PFSK-1 (cell line): Measurements from ENCODE around the gene RAVER2.

Source experiments
- FOXP2 ChIP-seq: optimal IDR thresholded peaks from 2 replicates; pipeline ENCODE3; 2011; ENCODE audit warnings: borderline replicate concordance, control low read depth, inconsistent platforms; ENCODE audit not compliant: insufficient read depth; ENCODE audit errors: extremely low read length, extremely low read depth
- POLR2AphosphoS5 ChIP-seq: IDR thresholded peaks from 2 replicates; pipeline ENCODE4 v1.6.1; 2012; ENCODE audit warnings: low read depth, mild to moderate bottlenecking, control low read depth, low read length, moderate library complexity
- REST ChIP-seq, 2 experiments: IDR thresholded peaks; 2 replicates each; pipeline versions ENCODE4 v1.6.1 to v1.8.0; 2011 to 2012; ENCODE audit warnings: low read depth in 2 of 2, low read length in 2 of 2, control low read depth in 1 of 2, inconsistent platforms in 1 of 2, mild to moderate bottlenecking in 1 of 2, moderate library complexity in 1 of 2; ENCODE audit not compliant: insufficient read depth in 1 of 2
- SIN3A ChIP-seq: IDR thresholded peaks from 2 replicates; pipeline ENCODE4 v1.6.1; 2012; ENCODE audit warnings: mild to moderate bottlenecking, low read length, moderate library complexity, borderline replicate concordance; ENCODE audit not compliant: insufficient read depth
- TAF1 ChIP-seq: IDR thresholded peaks from 2 replicates; pipeline ENCODE4 v1.6.1; 2012; ENCODE audit warnings: low read length, control low read depth, borderline replicate concordance; ENCODE audit not compliant: insufficient read depth

Gene RAVER2

GRCh38 chr1:64734287-64734652 lies 10.6 kb upstream of the RAVER2 start:
- TF ChIP-seq TAF1 (no peak), REST (IDR thresholded peaks at IDR 0.05; ENCODE audit: insufficient read depth in 1 of 2, low read depth in 2 of 2, low read length in 2 of 2) (no peak), SIN3A (no peak), FOXP2 (no peak)

- TF ChIP-seq FOXP2 (no peak), SIN3A (no peak), TAF1 (no peak), POLR2AphosphoS5 (no peak), REST (IDR thresholded peaks at IDR 0.05; ENCODE audit: insufficient read depth in 1 of 2, low read depth in 2 of 2, low read length in 2 of 2) (no peak)
Observed at GRCh38 chr1:64743954-64744491, 852 bp upstream of the RAVER2 start.

GRCh38 chr1:64745181-64745985 lies 508 bp downstream of the RAVER2 start:
- no peak for TF ChIP-seq FOXP2
- TF ChIP-seq REST (IDR thresholded peaks at IDR 0.05; ENCODE audit: insufficient read depth in 1 of 2, low read depth in 2 of 2, low read length in 2 of 2): no peak
- no peak for TF ChIP-seq SIN3A
- no peak for TF ChIP-seq POLR2AphosphoS5
- TF ChIP-seq TAF1: no peak

- no peak for TF ChIP-seq POLR2AphosphoS5
- TF ChIP-seq TAF1: no peak
- no peak for TF ChIP-seq FOXP2
- no peak for TF ChIP-seq REST (IDR thresholded peaks at IDR 0.05; ENCODE audit: insufficient read depth in 1 of 2, low read depth in 2 of 2, low read length in 2 of 2)
- TF ChIP-seq SIN3A: no peak
Observed at GRCh38 chr1:64745986-64746940, 1.4 kb downstream of the RAVER2 start.
